GM12801 (cell line): ENCODE results near the gene CTDP1.

Source experiments
- TF ChIP-seq, protein P1 (sequence below): IDR thresholded peaks from one replicate; pipeline ENCODE4 v1.5.1; 2011; ENCODE audit warnings: control low read depth; ENCODE audit not compliant: insufficient read length; ENCODE audit errors: extremely low read depth

CTDP1 gene

DNA sequence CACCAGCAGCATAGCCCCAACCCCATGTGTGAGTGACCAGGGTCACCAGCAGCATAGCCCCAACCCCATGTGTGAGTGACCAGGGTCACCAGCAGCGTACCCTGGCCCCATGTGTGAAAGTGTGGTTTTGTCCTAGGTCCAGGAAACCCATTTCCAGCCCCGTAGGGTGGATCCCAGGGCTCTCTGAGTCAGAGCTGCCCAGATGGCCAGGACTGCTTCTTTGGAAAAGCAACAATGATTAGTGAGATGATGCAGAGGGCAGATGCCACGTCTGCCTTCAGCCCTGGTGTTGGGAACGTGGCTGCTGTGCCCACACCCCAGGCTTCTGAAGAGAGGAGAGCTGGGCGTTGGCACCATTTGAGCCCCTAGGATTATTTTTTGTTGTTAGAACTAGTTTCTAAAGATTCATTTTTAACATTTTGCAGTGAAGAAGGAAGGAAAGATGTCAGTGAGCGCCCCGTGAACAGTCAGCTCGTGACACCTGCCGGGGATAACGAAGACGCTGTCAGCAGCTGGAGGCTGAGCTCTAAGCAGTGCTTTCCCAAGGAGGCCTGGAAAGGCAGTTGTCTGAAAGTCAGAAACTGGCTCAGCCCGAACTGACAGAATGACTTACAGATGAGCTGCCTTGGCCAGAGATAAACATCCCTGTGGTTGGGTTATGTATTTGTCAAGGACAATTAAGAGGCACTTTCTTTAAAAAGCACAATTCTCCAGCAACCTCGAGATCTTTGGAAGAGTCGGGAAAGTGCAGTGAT is 86.1 kb downstream of the CTDP1 start:
- TF ChIP-seq, protein P1, sequence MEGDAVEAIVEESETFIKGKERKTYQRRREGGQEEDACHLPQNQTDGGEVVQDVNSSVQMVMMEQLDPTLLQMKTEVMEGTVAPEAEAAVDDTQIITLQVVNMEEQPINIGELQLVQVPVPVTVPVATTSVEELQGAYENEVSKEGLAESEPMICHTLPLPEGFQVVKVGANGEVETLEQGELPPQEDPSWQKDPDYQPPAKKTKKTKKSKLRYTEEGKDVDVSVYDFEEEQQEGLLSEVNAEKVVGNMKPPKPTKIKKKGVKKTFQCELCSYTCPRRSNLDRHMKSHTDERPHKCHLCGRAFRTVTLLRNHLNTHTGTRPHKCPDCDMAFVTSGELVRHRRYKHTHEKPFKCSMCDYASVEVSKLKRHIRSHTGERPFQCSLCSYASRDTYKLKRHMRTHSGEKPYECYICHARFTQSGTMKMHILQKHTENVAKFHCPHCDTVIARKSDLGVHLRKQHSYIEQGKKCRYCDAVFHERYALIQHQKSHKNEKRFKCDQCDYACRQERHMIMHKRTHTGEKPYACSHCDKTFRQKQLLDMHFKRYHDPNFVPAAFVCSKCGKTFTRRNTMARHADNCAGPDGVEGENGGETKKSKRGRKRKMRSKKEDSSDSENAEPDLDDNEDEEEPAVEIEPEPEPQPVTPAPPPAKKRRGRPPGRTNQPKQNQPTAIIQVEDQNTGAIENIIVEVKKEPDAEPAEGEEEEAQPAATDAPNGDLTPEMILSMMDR = no peak

DNA sequence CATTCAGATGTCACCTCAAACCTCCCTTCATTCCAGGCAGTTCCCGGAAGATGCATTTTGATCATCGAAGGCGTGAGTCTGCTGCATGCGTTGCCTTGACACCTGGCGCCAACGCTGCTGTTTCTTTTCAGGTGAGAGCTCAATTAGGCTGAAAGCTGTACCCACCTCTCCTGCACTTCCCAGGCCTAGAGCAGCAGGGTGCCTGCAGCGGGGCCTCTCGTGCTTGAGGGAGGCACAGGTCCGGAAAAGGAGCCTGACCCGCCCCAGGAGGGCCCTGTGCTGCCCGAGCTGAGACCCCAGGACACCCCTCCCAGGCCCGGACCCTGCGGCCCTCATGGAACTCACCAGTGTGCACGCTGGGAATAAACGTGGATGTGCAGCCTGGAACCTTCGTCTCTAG is 86.7 kb downstream of the CTDP1 start:
- TF ChIP-seq, protein P1 = no peak

DNA sequence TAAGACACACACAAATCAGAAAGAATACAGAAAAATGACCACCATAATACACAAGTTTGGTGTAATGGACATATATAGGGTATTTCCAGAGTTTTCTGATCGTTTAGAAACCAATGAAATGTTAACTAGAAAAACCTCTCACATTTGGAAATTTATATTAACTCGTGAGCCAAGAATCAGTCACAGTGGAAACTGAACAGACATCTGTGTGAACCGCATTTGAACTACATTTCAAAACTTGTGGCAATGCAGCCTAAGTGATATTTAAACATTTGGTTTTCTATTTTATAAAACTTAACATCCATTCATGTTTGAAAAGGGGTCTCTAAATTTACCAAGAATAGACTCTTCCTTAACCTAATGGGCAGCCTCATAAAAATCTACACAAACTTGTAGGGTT is 89.1 kb downstream of the CTDP1 start:
- TF ChIP-seq, protein P1 = no peak

DNA sequence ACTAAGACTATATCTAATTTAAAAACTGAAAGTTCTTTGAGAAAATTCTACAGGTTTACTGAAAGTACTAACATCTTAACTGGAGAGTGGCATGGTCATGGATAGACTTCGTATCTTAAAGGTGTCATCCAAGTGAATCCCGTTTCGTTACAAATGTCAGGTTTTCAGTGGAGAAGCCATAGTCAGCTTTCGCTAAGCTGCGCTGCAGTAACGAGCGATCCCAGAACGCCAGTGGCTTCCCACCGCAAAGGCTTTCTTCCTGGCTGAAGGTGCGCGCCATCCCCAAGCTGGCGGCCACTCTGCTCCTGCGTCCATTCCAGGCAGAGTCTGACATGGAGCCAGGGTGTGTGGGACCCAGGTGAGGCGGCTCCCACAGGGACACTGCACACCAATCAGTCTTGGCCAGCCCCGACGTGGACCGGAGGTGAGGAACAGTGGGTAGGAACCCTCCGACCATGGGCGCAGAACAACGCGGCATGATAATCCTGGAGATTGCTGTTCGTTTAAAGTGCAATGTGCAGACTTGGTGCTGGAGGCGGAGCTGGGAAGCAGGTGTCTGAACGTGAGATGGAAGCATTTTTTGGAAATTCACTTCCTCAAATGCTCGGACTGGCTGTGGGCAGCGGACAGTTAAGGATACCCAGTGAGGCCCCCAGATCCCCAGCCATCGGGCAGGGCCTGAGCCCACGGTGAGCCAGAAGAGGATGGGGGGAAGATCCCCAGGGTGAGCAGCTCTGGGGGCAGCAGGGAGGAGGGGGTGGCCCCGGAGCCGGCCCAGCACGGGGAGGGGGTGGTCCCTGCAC is 90.3 kb downstream of the CTDP1 start:
- TF ChIP-seq, protein P1 = no peak

DNA sequence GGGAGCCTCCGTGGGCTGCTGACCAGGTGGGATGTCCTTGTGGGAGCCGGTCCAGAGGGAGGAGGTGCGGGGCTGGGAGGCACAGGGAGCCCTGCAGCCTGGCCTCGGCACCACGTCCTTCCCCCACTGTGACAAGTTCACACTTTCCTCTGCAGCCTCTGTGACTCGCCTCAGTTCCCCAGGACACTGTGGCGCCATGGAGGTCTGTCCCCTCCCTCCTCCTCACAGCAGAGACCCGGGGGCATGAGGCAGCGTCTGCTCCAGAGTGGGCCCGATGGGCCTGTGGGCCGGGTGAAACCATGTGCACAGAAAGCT is 90.9 kb downstream of the CTDP1 start:
- TF ChIP-seq, protein P1 = no peak

DNA sequence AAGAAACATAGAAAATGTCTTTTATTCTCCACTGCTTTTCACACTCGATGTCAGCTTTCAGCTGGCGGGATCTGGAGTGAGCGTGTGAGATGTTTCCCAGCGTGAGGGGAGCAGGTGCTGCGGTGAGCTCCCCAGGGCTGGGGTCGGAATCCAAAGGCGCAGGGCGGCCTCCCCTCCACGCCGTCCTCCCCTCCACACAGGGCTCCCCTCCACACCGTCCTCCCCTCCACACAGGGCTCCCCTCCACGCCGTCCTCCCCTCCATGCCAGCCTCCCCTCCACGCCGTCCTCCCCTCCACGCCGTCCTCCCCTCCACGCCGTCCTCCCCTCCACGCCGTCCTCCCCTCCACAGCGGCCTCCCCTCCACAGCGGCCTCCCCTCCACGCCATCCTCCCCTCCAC is 91.2 kb downstream of the CTDP1 start:
- TF ChIP-seq, protein P1 = no peak

DNA sequence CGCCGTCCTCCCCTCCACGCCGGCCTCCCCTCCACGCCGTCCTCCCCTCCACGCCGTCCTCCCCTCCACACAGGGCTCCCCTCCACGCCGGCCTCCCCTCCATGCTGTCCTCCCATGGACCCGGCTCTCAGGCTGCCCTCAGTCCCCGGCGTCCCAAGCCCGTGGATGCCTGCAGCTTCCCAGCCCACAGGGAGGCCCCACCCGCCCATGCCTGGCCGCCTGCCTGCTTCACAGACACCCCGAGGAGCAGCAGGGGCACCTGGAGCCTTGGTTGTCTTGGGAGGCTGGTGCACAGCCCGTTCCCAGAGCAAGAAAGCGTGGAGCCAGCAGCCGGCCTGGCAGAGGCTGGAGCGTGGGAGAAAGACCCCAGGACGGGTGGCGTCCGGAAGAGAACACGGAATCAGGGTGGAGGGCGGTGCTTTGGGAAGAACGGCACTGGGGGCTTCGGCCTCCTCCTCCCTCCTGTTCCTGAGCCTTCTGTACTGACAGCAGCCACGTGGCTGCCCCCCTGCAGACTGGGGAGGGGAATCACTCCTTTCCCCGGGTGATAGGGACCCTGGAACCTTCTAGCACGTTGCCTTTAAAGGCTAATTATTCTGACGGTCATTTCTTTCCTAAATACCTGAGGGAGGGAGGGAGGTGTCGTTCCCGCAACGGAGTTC is 92.0 kb downstream of the CTDP1 start:
- TF ChIP-seq, protein P1 = no peak
